CD4-positive, alpha-beta T cell treated with Interleukin-1 beta for 1 hour (primary cell): Measurements from ENCODE around the gene TCOF1.

ENCODE experiments used
- DNase-seq, 2 donors: peaks; one replicate each; pipeline ENCODE4 v3.0.0-alpha.2; 2020 to 2022

Gene TCOF1

DNA sequence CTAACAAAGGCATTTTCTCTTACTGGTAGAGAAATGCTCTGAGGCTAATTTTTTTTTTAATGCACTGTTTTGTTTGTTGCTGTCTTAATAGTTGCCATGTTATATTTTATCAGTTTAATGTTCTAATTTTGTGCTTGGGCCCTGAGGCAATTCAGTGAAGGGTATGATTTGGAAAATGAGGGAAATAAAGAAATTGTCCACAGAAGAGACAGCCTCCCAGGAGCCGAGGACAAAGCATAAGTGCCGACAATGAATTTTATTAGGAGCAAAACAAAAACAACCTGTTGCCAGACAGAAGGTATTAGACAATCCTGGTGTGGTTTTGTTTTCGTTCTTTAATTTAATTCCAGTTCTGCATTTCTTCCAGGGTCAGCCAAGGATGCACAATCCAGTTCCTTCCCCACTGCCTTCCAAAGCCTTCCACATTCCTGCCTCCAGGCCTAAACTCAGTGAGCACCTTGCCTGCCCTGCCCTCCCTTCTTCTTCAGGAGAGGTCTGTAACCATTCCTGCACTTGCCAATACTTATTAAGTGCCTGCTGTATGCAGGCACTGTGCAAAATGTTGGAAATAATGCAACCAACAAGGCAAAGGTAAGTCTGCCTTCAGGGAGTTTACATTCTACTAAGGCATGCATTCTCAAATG lies 4.3 kb upstream of the TCOF1 start:
- DNase-seq = no peak

DNA sequence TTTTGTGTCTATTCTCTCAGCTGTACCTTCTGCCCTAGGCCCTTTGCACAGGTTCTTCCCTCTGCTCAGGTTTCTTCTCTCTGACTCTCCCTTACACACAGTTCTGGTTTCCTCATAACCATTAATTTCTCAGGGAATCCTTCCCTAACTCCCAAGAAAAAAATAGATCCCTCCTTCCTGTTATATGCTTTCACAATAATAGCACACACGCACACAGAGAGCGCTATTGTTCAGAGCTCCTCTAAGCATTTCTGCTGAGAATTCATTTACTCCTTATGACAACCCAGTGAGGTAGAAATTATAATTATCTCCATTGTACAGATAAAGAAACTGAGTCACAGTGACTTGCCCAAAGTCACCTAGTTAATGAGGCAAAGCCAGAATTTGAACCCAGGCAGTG lies 1.7 kb upstream of the TCOF1 start:
- DNase-seq = no peak

DNA sequence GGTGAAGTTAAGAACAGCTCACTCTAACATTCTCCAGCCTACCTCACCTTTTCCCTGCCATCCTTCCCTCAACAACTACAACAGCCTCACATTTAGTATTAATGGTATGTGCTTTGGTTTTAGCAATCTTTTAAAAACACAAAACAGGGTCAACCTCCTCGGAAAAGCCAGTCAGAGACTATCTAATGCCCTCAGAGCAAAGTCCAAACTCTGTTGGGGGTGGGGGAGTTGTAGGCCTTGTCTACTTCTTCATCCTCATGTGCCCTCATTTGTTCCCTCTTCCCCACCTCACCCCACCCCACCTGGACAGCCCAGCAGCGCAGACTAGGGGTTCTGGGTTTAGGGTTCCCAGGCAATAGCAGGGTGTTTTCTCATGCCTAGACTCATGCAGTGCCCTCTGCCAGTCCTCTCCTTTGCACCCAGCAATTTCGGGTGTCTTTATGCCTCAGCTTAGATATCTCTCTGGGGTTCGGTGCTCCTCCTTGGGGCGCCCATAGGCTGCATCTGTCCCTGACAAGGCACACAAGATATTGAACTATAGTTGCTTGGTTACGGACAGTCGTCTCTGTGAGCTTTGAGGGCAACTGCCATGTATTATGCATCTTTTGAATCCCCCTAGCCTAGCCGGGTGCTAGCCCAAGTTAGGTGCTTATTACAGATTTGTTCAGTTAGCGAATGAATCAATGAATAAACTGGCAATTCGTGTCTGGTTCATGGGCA lies 762 bp upstream of the TCOF1 start:
- DNase-seq = no peak

DNA sequence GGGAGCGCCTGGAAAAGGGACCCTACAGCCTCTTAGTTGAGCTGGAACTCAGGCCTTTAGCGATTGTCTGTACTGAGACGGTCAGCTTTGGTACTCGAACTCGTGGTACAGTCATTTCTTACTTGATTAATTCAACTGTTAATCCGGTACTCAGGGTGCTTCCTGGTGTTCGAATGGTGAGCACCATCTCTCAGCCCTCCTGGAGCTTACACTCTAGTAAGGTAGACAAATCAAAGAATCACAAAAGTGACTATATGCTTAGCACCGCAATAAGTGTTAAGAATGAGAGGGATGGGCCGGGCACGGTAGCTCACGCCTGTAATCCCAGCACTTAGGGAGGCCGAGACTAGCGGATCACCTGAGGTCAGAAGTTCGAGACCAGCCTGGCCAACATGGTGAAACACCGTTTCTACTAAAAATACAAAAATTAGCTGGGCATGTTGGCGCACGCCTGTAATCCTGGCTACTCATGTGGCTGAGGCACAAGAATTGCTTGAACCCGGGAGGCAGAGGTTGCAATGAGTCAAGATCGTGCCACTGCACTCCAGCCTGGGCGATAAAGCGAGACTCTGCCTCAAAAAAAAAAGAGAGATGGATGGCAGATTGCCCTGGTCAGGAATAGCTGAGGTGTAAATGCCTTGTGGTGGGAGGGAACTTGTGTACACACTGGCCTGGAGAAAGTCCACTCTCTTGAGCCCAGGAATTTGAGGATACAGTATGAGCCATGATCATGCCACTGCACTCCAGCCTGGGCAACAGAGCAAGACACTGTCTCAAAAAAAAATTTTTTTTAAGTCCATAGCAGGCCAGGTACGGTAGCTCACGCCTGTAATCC lies 981 bp downstream of the TCOF1 start:
- no peak for DNase-seq

DNA sequence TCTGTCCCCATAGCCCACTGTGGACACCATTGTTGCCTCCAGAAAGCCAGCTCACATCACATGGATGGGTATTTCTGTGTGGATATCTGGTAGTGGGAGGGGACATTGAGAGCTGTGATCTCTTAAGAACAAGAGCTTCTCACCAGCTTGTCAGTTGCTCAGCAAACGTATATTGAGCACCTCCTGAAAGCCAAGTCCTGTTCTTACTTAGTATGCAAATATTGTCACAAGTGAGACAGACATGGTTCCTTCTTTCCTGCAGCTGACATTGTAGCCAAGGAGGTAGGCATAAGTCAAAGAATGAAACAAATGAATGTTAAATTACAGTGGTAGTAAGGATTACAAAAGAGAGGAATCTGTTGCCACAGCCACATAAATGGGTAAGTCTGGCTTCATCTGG lies 3.8 kb downstream of the TCOF1 start:
- DNase-seq = no peak

DNA sequence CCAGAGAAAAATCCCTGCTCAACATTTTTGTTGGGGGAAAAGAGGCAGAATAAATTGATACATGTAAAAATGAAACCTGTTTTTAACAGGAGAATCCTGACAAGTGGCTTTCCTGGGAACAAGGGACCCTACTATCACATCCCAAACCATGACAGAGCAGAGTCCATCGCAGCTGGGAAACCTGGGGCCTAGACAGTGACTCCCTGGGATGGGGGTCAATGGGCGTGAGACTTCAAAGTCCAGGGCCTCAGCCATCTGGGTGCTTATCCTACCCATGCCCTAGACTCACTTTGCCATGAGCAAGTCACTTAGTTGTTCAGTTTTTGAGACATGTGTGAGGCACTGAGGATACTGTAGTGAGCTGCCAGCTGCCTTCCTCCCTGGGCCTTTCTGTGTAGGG lies 5.7 kb downstream of the TCOF1 start:
- DNase-seq = no peak

DNA sequence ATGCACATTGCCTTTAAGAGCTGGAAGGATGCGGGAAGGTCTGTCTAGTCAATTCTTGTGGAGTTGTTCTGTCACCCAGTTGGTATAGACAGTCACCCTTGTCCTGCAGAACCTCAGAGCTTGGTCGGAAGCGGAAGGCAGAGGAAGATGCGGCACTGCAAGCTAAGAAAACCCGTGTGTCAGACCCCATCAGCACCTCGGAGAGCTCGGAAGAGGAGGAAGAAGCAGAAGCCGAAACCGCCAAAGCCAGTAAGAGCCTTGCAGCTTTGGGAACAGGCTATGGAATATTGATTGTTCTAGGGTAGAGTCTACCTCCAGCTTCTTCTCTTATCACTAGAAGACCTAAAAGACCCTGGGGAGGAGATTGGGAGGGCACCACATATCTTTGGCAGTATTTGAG lies 6.5 kb downstream of the TCOF1 start:
- DNase-seq = no peak

DNA sequence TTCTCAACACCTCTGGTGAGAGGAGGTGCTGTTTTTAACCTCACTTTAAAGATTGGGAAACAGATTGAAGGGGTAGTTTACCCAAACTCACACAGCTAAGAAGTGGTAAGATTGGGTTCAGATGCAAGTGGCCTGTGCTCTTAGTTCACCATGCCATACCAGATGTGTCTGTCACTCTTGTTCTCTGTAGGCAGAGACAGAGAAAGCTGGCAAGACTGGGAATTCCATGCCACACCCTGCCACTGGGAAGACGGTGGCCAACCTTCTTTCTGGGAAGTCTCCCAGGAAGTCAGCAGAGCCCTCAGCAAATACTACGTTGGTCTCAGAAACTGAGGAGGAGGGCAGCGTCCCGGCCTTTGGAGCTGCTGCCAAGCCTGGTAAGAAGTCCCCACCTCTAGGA lies 11.0 kb downstream of the TCOF1 start:
- DNase-seq = no peak

DNA sequence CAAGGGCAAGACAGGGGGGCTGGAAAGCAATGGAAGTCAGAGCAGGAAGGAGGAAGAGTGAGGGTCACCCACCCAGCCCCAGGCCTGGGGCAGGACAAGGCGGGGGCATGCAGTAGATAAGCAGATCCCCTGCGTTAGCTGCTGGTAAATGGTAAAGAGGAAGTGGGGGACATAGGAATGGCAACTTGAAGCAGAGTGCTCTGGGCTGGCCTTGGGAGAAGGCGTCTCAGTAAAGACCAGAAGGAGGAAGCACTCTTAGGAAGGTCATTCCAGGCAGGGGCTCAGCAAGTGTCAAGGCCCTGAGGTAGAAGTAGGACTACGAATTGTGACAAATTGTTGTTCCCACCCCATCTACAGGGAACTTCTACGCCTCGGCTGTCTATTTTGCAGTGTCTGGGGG lies 15.1 kb downstream of the TCOF1 start:
- no peak for DNase-seq

DNA sequence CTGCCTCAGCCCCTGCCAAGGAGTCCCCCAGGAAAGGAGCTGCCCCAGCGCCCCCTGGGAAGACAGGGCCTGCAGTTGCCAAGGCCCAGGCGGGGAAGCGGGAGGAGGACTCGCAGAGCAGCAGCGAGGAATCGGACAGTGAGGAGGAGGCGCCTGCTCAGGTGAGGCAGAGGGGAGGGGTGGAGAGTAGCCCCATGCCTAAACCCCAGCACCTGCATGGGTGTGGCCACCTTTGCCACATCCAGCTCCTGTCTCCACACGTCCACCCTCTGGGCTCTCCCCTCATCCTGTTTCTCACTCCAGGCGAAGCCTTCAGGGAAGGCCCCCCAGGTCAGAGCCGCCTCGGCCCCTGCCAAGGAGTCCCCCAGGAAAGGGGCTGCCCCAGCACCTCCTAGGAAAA lies 17.2 kb downstream of the TCOF1 start:
- DNase-seq = no peak

DNA sequence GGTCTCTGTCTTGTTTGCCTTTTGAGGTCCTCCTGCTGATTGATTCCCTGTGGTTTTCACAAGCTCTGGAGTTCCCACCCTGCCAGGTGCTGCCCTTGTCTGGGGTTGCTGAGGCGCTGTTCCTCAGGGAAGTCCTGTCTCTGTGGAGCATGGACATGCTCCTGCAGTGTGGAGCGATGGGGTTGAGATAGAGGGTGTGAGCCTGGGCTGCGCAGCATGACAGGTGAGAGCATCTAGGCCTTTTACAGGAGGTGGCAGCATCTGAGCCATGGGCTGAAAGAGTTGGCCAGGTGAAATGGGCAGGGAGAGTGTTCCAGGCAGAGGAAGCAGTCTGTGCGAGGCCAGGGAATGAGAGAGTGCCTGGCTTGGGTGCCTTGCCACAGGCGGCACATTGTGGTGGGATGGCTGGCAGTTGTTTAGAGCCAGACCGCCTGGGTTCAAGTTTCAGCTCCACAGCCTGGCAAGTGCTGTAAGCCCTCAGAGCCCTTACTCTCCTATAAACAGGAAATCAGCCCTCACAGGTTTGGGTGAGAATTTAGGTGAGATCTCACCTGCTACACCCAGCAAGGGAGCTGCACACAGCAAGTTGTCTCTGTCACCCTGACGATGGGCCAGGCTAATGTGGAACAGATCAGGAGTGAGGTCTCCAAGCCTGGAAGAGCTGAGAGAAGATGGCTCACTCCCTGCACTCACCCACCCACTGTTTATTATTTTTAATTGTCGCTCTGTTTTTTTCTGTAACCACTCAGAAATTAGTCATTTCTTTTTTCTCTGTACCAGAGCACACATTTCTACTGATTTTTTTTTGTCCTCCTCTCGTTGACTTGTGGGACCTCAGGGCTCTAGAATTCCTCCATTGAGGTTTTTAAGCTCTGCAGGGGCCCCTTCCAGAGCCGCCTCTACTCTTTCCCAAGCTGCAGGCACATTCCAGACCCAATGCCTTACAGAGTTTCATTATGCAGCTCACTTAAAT lies 19.6 kb downstream of the TCOF1 start:
- DNase-seq = no peak

DNA sequence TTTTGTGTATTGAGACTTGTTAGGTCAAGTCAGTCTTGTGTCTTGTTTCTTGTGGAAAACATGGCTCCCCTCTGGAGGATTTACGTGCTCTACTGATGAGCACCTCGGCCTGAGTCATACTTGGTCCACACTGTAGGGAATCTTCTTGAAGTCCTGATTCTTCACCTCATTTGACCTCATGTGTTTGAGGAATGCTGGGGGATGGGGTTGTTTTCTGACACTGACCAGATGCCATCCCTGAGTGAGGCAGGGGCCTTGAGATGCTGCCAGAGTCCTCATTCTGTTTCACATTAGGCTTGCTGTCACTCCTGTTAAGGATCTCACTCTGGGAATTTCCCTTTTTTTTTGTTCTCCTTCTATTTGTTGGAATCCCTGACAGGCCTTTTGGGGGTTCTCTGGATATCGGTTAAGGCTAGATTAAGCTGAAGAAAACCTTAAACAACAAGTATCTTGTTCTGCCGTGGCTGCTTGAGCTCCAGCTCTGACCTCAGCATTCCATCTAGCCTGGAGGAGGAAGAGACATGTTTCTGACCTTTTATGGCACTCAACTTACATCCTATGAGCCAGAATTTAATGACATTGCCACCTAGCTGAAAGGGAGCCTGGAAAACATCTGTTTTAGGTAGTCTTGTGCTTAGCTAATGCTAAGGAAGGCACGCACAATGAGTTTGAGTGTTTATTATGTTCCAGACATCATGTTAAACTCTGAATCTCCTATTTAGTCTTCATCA lies 20.6 kb downstream of the TCOF1 start:
- no peak for DNase-seq

DNA sequence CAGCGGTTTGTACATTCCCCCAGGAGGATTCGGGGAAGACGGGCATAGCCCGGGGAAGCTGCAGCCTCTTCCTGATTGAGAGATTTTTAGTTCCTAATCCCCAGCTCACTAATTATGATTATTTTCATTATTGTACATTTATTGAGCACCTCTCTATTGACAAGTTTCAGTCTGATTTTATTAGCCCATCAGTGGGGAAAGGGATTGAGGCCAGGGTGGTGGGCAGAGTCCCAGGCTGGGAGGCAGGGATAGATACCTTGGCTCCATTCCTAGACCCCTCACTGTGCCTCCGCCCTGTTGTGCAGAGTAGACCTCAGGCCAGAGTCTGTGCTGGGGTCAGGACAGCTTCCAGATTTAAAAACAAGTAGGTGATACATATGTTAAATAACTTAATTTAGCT lies 27.2 kb downstream of the TCOF1 start:
- DNase-seq = no peak

DNA sequence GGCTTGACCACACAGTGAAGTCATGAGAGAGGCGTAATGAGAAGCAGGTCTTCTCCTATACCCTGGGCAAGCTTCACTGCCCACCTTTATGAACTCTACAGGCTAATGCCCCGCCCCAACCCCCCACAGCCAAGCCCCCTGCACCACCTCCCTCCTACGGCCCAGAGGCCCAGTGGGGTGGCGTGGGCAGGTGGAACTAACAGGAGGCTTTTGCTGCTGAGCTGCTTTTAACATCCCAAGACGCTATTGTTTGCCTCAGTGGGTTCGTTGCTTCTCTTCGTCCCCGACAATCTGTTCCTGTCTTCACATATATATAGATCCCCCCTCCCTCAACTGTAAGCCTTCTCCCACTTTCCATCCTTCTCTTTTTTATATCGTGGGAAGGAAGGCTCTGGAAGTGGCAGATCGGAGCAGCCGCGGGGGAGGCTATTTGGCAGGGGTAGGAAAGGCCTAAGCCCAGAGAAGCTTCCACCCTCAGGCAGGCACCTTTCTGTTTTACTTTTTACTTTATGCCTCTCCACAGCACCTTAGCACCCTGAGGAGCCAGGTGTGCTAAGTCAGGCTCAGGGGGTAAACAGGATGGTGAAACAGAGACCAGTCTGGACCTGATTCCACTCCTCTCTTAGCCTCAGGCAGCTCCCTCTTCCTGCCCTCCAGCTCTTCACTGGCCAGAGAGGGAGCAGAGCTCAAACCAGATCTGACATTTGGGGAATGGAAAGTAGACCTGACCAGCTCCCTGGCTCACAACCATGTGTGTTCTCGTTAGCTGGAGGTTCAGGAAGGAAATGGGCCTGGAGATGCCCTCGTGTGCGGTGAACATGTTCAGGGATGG lies 28.7 kb downstream of the TCOF1 start:
- DNase-seq = no peak

DNA sequence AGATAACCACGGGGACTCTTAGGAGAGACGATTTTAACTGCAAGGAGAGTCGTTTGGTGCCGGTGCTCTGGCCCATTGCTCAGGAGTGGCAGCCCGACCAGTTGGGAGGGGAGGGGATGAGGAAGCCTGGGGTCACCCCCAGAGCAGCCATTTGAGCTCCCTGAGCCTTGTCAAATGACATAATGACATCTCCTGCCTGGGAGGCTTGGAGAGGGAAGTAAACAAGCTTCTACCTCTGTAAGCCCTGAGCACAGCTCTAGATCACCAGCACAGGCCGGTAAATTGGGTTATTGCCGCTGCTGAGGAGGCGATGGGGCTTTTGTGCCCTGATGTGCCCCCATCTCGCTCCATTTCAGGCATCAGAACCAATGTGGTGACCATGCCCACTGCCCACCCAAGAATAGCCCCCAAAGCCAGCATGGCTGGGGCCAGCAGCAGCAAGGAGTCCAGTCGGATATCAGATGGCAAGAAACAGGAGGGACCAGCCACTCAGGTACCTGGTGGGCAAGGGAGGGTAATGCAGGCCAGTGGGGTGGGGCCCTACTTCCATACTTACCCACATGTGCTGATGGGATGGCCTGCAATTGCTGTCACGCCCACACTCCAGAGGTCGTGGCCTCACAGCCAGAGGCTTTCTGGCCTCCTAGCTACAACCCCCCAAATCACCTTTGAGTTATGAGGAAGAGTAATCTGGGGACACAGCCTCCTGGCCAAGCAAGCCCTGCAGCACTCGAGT lies 32.2 kb downstream of the TCOF1 start:
- no peak for DNase-seq

DNA sequence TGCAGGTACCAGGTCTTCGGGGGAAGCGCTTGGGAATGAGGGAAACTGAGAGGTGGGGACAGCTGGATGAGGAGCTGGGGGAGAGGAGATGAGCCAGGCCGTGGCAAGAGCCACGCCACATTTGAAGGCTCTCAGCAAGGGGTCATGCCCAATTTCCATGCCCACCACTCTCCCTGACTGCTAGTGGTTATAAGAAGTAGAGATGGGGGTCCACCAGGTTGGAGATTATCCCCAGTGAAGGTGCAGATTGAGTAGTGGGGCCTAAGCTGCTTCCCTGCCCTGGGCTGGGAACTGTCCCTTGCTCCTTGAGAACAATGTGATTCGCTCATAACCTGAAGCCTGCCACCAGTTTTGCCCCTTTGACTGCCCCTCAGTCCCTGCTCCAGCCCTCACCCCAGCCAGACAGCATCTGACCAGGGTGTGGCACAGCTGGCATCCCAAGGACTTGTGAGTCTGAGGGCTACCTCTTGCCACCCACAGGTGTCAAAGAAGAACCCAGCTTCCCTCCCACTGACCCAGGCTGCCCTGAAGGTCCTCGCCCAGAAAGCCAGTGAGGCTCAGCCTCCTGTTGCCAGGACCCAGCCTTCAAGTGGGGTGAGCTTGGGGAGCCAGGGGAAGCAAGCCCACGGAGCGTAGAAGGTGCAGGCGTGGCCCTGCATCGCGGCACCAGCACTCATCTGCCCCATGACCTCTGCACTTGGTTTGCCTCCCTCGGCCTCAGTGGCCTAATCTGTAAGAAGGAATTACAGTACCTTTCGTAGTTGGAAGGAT lies 33.8 kb downstream of the TCOF1 start:
- DNase-seq = no peak

DNA sequence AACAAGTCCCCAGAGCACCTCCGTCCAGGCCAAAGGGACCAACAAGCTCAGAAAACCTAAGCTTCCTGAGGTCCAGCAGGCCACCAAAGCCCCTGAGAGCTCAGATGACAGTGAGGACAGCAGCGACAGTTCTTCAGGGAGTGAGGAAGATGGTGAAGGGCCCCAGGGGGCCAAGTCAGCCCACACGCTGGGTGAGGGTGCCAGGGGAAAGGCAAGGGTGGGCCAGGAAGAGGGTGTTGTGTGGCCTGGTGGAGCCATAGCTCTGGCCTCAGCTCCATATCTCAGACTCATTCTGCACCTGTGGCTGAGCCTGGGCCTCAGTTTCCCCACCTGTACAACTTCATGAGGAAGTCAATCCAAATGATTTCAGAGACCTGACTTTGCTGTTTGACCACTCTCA lies 34.5 kb downstream of the TCOF1 start:
- DNase-seq = no peak

DNA sequence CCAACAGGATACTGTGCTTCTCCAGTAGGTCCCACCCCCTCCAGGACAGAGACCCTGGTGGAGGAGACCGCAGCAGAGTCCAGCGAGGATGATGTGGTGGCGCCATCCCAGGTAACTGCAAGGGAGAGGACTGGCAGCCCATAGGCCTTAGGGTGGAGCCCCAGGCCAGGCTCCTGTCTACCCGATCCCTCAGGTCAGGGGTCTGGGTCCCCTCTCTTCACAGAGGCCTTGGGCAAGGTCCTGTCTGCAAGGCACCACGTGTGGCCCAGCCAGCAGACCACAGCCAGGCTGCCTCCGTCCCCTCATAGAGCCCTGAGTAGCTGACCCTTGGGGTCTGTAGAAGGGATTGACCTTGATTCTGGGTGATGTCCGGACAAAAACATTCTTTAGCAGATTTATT lies 35.2 kb downstream of the TCOF1 start:
- DNase-seq = no peak

DNA sequence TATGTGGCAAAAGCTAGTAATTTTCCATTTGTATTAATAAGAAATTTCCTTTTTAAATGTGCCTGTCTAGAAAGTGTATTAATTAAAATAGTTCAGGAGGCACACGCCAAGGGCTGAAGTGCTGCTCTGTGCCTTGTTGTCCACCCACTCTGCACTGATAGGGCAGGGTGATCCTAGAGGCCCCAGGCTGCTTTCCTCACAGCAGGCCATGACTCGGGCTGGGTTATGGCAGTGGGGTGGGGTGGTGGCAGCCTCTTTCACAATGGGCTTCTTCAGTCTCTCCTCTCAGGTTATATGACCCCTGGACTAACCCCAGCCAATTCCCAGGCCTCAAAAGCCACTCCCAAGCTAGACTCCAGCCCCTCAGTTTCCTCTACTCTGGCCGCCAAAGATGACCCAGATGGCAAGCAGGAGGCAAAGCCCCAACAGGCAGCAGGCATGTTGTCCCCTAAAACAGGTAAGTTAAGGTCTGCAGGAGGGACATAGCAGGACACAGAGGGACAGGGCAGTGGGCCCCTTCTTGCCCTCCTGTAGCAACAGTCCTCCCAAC lies 35.7 kb downstream of the TCOF1 start:
- no peak for DNase-seq
